ENCODE data around the gene CA12. TPM values are rescaled to one million over a fixed set of nuclear protein-coding genes. Genes with fewer than 3 reads are reported as not detected.

Gene CA12
- total RNA-seq, 2 experiments from 2014 or later, result not detected

DNA sequence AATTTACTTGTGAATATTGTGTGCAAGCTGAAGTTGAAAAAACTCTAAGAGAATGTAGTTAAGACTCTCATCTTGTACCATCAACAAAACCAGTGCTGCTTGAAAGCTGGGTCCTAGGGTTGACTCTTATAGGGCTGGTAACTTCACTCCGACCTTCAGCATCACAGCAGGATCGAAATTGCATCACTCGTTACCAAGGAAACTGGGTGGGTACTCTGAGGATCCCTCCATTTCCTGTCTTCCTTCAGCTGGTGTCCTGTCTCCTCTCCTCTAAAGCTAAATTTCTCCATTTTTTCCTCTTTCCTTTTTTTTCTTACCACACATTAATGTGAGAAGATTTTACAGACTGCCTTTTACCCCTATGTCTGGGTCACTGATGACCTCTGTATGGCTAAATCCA, 107.2 kb downstream of the CA12 start:
- TF ChIP-seq, protein P1, sequence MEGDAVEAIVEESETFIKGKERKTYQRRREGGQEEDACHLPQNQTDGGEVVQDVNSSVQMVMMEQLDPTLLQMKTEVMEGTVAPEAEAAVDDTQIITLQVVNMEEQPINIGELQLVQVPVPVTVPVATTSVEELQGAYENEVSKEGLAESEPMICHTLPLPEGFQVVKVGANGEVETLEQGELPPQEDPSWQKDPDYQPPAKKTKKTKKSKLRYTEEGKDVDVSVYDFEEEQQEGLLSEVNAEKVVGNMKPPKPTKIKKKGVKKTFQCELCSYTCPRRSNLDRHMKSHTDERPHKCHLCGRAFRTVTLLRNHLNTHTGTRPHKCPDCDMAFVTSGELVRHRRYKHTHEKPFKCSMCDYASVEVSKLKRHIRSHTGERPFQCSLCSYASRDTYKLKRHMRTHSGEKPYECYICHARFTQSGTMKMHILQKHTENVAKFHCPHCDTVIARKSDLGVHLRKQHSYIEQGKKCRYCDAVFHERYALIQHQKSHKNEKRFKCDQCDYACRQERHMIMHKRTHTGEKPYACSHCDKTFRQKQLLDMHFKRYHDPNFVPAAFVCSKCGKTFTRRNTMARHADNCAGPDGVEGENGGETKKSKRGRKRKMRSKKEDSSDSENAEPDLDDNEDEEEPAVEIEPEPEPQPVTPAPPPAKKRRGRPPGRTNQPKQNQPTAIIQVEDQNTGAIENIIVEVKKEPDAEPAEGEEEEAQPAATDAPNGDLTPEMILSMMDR (IDR thresholded peaks at IDR 0.05), result no peak
- ChIA-PET CTCF (no interaction called here), POLR2A (interaction anchor here (1.0 to 6.1 kb wide), 2 partner anchors 83 to 117 kb away, joined by 6 to 48 read pairs; partner anchors contain the start of gene RPS27L)
- H3K36me3 Mint-ChIP-seq (ENCODE audit: low read depth), result peaks cover 12% of the 10 kb centered on the region
- peaks cover 43% of the 10 kb centered on the region for H3K4me1 Mint-ChIP-seq (ENCODE audit: low read depth)
- no peaks in the 10 kb centered on the region for H3K27me3 Mint-ChIP-seq
- Histone ChIP-seq H3K9me3 (ENCODE audit: control insufficient read depth in 1 of 2, insufficient read depth in 1 of 2, low read length in 2 of 2) (no peaks in the 10 kb centered on the region), H3K4me1 (ENCODE audit: insufficient read depth, low read length) (peaks cover 25% of the 10 kb centered on the region), H3K36me3 (ENCODE audit: insufficient read depth, low read length) (no peaks in the 10 kb centered on the region), H3K27me3 (ENCODE audit: control insufficient read depth in 1 of 2, insufficient read depth in 2 of 2, low read length in 2 of 2) (no peaks in the 10 kb centered on the region), H3K27ac (ENCODE audit: low read depth in 1 of 2, low read length in 2 of 2) (no peak overlapping the region), H3K4me3 (ENCODE audit: low read length) (no peak overlapping the region)
- peak overlapping the region; percentile 24 for H3K27ac Mint-ChIP-seq
- intact Hi-C loops (cut with DNase I, micrococcal nuclease), result loop anchor here (10.0 kb wide), 2 partner anchors 230 to 820 kb away; partner anchors contain the start of genes CIAO2A (in 1 of the 2), SNX1 (in 1 of the 2) and TPM1 (in 1 of the 2)
- no peaks in the 10 kb centered on the region for H3K9me3 Mint-ChIP-seq
- DNase-seq, result peak in 3 of 14 experiments; percentile 34 to 45 (median 40)
- H3K4me3 Mint-ChIP-seq, result no peak overlapping the region
- no peak for ATAC-seq (ENCODE audit: poor library complexity)

Other genes starting within 250 kb of the CA12 start
- 10 to 100 TPM; 40.0 to 43.1 TPM for gene RPS27L, start 224.4 kb downstream of the CA12 start, total RNA-seq
- gene RAB8B, start 192.2 kb downstream of the CA12 start, total RNA-seq, result 10 to 100 TPM; 74.5 to 75.2 TPM
- gene APH1B, start 104.2 kb downstream of the CA12 start, total RNA-seq, result 10 to 100 TPM in 1 of 2 experiments, 1 to 10 TPM in 1; 9.3 to 11.6 TPM
- 100 to 1,000 TPM; 280 to 282 TPM for gene USP3, start 122.7 kb upstream of the CA12 start, total RNA-seq
- gene FBXL22, start 215.5 kb upstream of the CA12 start, total RNA-seq, result 1 to 10 TPM in 1 of 2 experiments, under 1 TPM in 1; 0.66 to 1.6 TPM